Measurements from ENCODE around the gene ZNF398.
"Not testable (repeated sequence)": the region's sequence is repeated elsewhere in the genome, so short reads cannot be mapped to it uniquely, and the experiment has no call there.

Gene ZNF398

DNA sequence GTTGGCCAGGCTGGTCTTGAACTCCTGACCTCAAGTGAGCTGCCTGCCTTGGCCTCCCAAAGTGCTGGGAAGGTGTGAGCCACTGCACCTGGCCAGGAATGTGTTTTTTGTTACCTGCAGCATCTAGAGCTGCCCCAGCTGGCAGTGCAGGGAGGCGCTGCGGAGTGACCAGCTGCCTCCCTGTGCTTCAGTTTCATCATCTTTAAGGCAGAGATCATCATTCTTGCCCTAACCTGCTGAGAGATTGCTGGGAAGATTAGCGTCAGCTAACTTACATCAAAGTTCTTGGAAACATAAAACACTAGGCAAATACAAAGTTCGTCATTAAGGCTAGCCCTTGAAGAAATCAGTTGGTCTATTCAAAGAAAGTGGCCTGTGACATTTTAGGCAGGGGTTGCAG is 50.4 kb downstream of the ZNF398 start:
- no peak for DNase-seq (ENCODE audit: low read depth)

- no peak for DNase-seq (ENCODE audit: low read depth)
Observed at GRCh38 chr7:149198161-149198816, 51.0 kb downstream of the ZNF398 start.

GRCh38 chr7:149199234-149199995 is 52.2 kb downstream of the ZNF398 start:
- DNase-seq (ENCODE audit: low read depth) = peak; percentile 72

- DNase-seq (ENCODE audit: low read depth) = peak; percentile 77
Observed at GRCh38 chr7:149202831-149203231, 55.6 kb downstream of the ZNF398 start.

DNA sequence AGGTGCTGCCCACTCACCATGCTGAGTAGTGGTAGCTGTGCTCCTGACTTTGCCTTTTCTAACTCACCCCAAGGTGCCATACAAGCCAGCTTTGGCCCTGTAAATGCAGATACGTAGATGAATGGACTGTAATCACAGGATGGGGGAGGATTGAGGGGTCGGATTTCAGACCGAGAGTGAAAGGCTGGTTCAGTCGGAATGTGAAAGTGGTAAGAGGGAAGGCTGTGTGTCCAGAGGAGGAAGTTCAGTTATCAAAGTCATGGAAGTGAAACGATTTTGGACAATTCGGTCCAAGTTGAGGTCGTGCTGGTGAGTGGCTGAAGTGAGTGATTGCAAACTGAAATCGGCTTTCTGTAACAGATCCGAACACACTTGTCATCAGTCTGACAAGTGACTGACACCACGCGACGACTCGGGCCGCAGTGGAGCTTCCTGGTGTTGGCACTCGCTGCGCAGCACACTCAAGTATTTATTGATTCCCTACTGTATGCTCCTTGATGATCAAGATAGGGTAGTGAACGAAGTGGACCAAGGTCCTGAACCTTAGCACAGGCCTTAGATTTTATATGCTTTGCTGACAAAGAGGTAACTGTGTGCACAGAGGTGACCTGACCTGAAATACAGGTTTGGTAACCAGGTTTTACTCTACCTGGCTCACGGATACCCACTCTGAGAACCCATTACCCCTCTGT is 58.6 kb downstream of the ZNF398 start:
- peak; percentile 49 for DNase-seq (ENCODE audit: low read depth)

DNA sequence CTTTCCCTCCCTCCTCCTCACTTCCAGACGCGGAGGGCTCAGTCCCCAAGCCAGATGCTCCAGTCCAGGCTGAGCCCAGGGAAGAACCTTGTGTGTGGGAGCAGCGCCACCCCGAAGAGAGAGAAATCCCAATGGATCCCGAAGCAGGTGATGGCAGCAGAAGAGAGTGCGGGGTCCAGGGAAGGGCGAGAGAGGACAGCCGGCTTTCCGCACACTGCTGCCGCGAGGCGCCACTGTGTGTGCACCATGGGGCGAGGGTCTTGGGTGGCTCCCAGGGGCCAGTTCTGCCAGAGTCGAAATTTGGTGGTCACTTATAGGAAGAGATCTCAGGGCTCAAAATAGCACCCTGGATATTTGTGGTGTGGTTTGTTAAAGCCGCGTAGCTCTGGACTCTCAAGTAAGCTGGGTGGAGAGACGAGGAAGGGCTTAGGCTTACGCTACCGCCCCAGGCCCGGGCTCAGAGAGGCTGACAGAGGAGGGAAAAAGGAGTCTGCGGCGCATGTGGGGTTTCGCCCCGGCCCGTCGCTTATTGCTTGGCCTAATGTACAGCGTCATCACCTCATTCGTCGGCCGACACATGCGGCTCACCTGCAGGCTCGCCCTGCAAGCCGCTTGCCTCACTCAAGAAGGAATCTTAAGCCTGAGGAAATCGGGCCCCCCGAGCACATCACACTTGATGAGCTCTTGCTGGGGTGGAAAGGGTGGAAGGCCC is 60.2 kb downstream of the ZNF398 start:
- DNase-seq (ENCODE audit: low read depth) = no peak

DNA sequence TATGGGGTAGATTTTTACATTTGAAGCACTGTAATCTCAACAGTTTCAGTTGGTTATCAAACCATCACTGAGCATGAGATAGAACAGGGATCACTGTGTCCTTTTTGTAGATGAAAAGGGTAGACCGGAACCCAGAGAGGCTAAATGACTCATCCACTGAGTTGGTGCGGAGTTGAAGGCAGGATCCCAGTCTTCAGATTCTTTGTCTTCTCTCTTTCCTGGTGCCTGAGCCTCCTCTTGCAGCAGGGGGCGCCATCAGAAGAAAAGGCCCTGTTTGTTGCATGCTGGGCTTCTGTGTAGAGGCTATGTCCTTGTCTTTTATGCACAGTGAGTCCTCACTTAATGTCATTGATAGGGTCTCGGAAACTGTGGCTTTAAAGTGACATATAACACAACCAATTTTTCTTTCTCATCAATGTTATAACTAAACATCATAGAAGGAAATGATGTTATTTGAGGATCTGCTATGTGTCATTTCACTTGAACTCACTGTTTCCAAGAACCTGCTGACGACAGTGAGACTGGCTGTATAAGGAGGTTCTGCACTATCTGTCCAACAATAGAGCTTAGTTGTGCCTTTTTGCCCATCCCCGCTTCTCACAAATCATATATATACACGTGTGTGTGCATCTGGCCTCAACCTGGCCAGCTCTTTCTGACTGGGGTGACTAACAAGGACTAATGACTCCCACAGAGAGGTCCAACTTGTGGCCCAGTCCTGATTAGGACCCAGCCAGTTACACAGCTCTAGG is 62.4 kb downstream of the ZNF398 start:
- peak; percentile 87 for DNase-seq (ENCODE audit: low read depth)

GRCh38 chr7:149210551-149210950 is 63.3 kb downstream of the ZNF398 start:
- no peak for DNase-seq (ENCODE audit: low read depth)

GRCh38 chr7:149214020-149214720 is 66.9 kb downstream of the ZNF398 start:
- DNase-seq (ENCODE audit: low read depth) = no peak

- no peak for DNase-seq (ENCODE audit: low read depth)
Observed at GRCh38 chr7:149216402-149216801, 69.1 kb downstream of the ZNF398 start.

DNA sequence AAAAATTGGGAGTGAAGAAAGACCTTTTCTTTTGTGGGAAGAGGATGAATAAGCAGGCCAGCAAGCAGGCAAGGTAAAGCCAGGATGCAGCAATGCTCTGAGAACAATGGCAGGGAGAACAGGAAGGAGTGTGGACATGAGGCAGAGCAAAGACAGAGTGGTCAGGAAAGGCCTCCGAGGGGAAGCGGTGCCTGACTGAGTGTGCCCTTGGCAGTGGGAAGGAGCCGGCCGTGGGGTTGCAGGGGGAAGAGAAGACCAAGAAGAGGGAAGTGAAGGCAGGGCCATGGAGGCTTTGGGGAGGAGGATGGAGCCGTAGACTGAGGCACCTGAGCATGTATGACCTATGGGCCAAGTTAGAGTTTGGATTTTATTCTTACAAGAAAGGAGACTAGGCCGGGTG is 70.3 kb downstream of the ZNF398 start:
- DNase-seq (ENCODE audit: low read depth) = no peak

- no peak for DNase-seq (ENCODE audit: low read depth)
Observed at GRCh38 chr7:149218469-149219420, 71.5 kb downstream of the ZNF398 start.

GRCh38 chr7:149220534-149220933 is 73.3 kb downstream of the ZNF398 start:
- DNase-seq (ENCODE audit: low read depth) = peak; percentile 72

DNA sequence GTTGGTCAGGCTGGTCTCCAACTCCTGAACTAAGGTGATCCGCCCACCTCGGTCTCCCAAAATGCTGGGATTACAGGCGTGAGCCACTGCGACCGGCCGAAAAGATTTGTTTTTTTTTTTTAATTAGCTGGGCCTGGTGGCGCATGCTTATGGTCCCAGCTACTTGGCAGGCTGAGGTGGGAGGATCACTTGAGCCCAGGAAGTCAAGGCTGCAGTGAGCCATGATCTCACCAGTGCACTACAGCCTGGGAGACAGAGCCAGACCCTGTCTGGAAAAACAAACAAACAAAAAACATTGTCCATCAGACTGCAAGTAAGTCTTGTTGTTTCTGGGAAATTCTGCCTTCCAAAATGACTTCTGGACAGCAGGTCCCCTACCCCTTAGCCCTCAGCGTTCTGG is 75.9 kb downstream of the ZNF398 start:
- peak; percentile 21 for DNase-seq (ENCODE audit: low read depth)

GRCh38 chr7:149223761-149224160 is 76.5 kb downstream of the ZNF398 start:
- DNase-seq (ENCODE audit: low read depth) = no peak

- DNase-seq (ENCODE audit: low read depth) = no peak
Observed at GRCh38 chr7:149224352-149224751, 77.1 kb downstream of the ZNF398 start.

- no peak for DNase-seq (ENCODE audit: low read depth)
Observed at GRCh38 chr7:149225106-149225505, 77.9 kb downstream of the ZNF398 start.

DNA sequence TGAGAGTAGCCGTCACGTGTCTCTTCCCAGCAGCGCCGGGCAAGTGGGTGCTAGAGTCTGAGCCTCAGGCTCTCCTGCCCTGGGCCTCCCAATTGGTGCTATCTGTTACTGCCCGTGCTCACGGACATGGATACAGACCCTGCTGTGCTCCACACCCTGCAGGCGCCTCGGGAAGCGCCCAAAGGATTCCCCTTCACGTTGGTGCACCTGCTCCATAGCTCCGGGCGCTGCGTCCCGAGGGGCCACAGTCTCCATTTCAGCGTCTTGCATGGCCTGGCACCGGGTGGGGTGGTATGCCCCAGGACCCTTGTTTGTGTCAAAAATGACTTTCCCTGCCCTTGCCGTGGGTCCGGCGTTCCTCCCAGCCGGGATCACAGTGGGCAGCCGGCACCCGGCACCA is 78.4 kb downstream of the ZNF398 start:
- DNase-seq (ENCODE audit: low read depth) = no peak

GRCh38 chr7:149226366-149226765 is 79.1 kb downstream of the ZNF398 start:
- not testable (repeated sequence) for DNase-seq (ENCODE audit: low read depth)

Data from iris pigment epithelial cell (primary cell).